Endometrial microvascular endothelial cells (primary cell): ENCODE measurements around the gene ANKRD20A1. TPM values are rescaled to one million over a fixed set of nuclear protein-coding genes. Genes with fewer than 3 reads are reported as not detected.
"Not testable (repeated sequence)": the region's sequence is repeated elsewhere in the genome, so short reads cannot be mapped to it uniquely, and the experiment has no call there.

Source experiments
- in situ Hi-C: cut with HindIII; loops from 2 replicates; pipeline ENCODE4 v1.10.0; 2017; ENCODE audit warnings: low sequenced_read_pairs, low pct_unique_long_range_greater_than_20kb; ENCODE audit errors: inconsistent ontology term
- total RNA-seq: library from RNA; depleted of rRNA; stranded (reverse); fragments of >200 nt; gene quantifications from one replicate; pipeline ENCODE4 v1.2.3, GENCODE V29; 2015; ENCODE audit errors: inconsistent ontology term

The ANKRD20A1 gene
- total RNA-seq, result not detected

- in situ Hi-C loops, result not testable (repeated sequence)
Measured at GRCh38 chr9:67858871-67859270, at the start of gene ANKRD20A1. ANKRD20A1 (plus strand) TSS chr9:67858931; CDS start chr9:67859427, 496 bp downstream.

GRCh38 chr9:67832088-67832487 is 26.6 kb upstream of the ANKRD20A1 start:
- in situ Hi-C loops, result not testable (repeated sequence)
